ENCODE data around the gene FAM131B. TPM values are rescaled to one million over a fixed set of nuclear protein-coding genes. Genes with fewer than 3 reads are reported as not detected.

FAM131B gene
- total RNA-seq, 1 experiment from 2014 or later, result 25.3 TPM

GRCh38 chr7:143360788-143361551 lies 1.5 kb downstream of the FAM131B start:
- POLR2A ChIA-PET, result no interaction called here
- DNase-seq (ENCODE audit: low spot score) (peak; percentile 56), ATAC-seq (peak; percentile 12)
- Mint-ChIP-seq H3K4me3 (peak overlapping the region; percentile 75), H3K9me3 (no peaks in the 10 kb centered on the region), H3K36me3 (peaks cover 23% of the 10 kb centered on the region), H3K27ac (no peak overlapping the region), H3K27me3 (ENCODE audit: low read depth) (peaks cover 31% of the 10 kb centered on the region), H3K4me1 (peaks cover 19% of the 10 kb centered on the region)
- TF ChIP-seq USF1 (CRISPR knock-in tag; IDR thresholded peaks at IDR 0.05) (no peak), RELA (CRISPR knock-in tag; IDR thresholded peaks at IDR 0.05; ENCODE audit: borderline replicate concordance) (no peak), AFF4 (CRISPR knock-in tag; IDR thresholded peaks at IDR 0.05; ENCODE audit: borderline replicate concordance) (no peak), FOXP4 (CRISPR knock-in tag; IDR thresholded peaks at IDR 0.05) (no peak)
- CTCF ChIA-PET, result interaction anchor here (0.6 to 2.1 kb wide), 7 partner anchors 12 to 120 kb away, joined by 3 to 16 read pairs (median 3); partner anchors contain the start of gene CASP2

- H3K36me3 Mint-ChIP-seq, result peaks cover 26% of the 10 kb centered on the region
- DNase-seq (ENCODE audit: low spot score), result no peak
- ChIA-PET CTCF (interaction anchor here (1.1 to 2.1 kb wide), 4 partner anchors 13 to 24 kb away, joined by 3 to 16 read pairs (median 3); no protein-coding TSS in a partner anchor), POLR2A (no interaction called here)
- peaks cover 22% of the 10 kb centered on the region for H3K4me1 Mint-ChIP-seq
- H3K4me3 Mint-ChIP-seq, result peak overlapping the region; percentile 75; the same call in 1 of the 2 replicates
- H3K9me3 Mint-ChIP-seq, result no peaks in the 10 kb centered on the region
- peaks cover 27% of the 10 kb centered on the region for H3K27me3 Mint-ChIP-seq (ENCODE audit: low read depth)
- ATAC-seq, result no peak
- H3K27ac Mint-ChIP-seq, result no peak overlapping the region
- TF ChIP-seq ATF6 (CRISPR knock-in tag; IDR thresholded peaks at IDR 0.05) (no peak), NFATC4 (CRISPR knock-in tag; IDR thresholded peaks at IDR 0.05) (no peak), KAT7 (CRISPR knock-in tag; IDR thresholded peaks at IDR 0.05; ENCODE audit: borderline replicate concordance) (no peak), ZNF219 (CRISPR knock-in tag; IDR thresholded peaks at IDR 0.05; ENCODE audit: borderline replicate concordance) (no peak), ZNF425 (CRISPR knock-in tag; conservative IDR thresholded peaks at IDR 0.05) (no peak), PRRX2 (CRISPR knock-in tag; IDR thresholded peaks at IDR 0.05) (no peak), ZBTB43 (CRISPR knock-in tag; IDR thresholded peaks at IDR 0.05) (no peak), SP1 (CRISPR knock-in tag; conservative IDR thresholded peaks at IDR 0.05) (no peak), EMX1 (CRISPR knock-in tag; IDR thresholded peaks at IDR 0.05) (no peak), USF1 (CRISPR knock-in tag; IDR thresholded peaks at IDR 0.05) (no peak), OVOL2 (CRISPR knock-in tag; IDR thresholded peaks at IDR 0.05; ENCODE audit: borderline replicate concordance) (no peak)
Observed at GRCh38 chr7:143359771-143360353, 2.7 kb downstream of the FAM131B start.
